Measurements from ENCODE around the gene LEPROT.

Gene LEPROT

GRCh38 chr1:65477414-65478378 lies 57.2 kb downstream of the LEPROT start:
- no peak for DNase-seq (ENCODE audit: low spot score)

- DNase-seq (ENCODE audit: low spot score): no peak
Measured at GRCh38 chr1:65478379-65479026, 58.0 kb downstream of the LEPROT start.

GRCh38 chr1:65479554-65480204 lies 59.2 kb downstream of the LEPROT start:
- peak; percentile 31 for DNase-seq (ENCODE audit: low spot score)

- peak; percentile 51 for DNase-seq (ENCODE audit: low spot score)
Measured at GRCh38 chr1:65480684-65481405, 60.4 kb downstream of the LEPROT start.

- no peak for DNase-seq (ENCODE audit: low spot score)
Measured at GRCh38 chr1:65483993-65484754, 63.7 kb downstream of the LEPROT start.

All from hematopoietic multipotent progenitor cell treated with erythropoietin and hydrocortisone succinate and interleukin-3 and kit ligand, for 17 days (in vitro differentiated cells).